Stomach (tissue), 4 donors: ENCODE measurements around the gene RBBP4.

ENCODE experiments used
- POLR2A ChIP-seq, 4 donors: fragments of 450-650 bp; IDR thresholded peaks; one replicate each; pipeline ENCODE4 v1.6.1; 2016; ENCODE audit warnings: antibody characterized with exemption in 4 of 4, control low read depth in 2 of 4, mild to moderate bottlenecking in 1 of 4, moderate library complexity in 1 of 4
- TF ChIP-seq, protein P1 (sequence below), 7 experiments: fragments of 450-650 bp in 4 of 7; fragments of 200-600 bp in 3 of 7; sonication (generic) in 3 of 7; IDR thresholded peaks; one replicate each; pipeline ENCODE4 v1.5.1; 2016 to 2019; ENCODE audit warnings: antibody characterized with exemption in 7 of 7, control low read depth in 2 of 7, mild to moderate bottlenecking in 1 of 7

DNA sequence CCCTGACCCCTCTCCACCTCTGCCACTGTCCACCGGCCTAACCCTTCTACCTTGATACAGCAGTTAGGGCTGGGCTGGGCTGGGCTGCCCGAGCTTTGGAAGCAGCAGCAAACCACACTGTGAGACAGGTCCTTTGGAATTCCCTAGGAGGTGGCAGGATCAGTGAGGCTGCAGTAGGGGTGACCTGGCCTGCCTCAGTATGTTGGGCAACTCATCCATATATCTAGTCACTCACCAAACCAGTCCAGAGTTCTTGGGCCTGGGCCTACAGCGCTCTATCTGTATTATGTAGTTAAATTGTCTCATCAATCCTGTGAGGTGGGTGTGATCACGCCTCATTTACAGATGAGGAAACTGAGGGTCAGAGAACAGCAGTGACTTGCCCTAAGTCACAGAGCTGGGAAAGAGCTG is 64.9 kb downstream of the RBBP4 start:
- TF ChIP-seq, protein P1, sequence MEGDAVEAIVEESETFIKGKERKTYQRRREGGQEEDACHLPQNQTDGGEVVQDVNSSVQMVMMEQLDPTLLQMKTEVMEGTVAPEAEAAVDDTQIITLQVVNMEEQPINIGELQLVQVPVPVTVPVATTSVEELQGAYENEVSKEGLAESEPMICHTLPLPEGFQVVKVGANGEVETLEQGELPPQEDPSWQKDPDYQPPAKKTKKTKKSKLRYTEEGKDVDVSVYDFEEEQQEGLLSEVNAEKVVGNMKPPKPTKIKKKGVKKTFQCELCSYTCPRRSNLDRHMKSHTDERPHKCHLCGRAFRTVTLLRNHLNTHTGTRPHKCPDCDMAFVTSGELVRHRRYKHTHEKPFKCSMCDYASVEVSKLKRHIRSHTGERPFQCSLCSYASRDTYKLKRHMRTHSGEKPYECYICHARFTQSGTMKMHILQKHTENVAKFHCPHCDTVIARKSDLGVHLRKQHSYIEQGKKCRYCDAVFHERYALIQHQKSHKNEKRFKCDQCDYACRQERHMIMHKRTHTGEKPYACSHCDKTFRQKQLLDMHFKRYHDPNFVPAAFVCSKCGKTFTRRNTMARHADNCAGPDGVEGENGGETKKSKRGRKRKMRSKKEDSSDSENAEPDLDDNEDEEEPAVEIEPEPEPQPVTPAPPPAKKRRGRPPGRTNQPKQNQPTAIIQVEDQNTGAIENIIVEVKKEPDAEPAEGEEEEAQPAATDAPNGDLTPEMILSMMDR (IDR thresholded peaks at IDR 0.05) = no peak
- TF ChIP-seq POLR2A (IDR thresholded peaks at IDR 0.05) = no peak
